ENCODE measurements around the gene KLHL22. TPM values are rescaled to one million over a fixed set of nuclear protein-coding genes. Genes with fewer than 3 reads are reported as not detected.

The KLHL22 gene
- total RNA-seq, 4 donors from 2014 or later = 14.1 to 73.8 (median 42.7) TPM

GRCh38 chr22:20407829-20408228 is 87.8 kb downstream of the KLHL22 start:
- Histone ChIP-seq H3K4me3 (no peak overlapping the region), H3K27ac (no peak overlapping the region), H3K4me1 (no peaks in the 10 kb centered on the region), H3K36me3 (no peaks in the 10 kb centered on the region), H3K9me3 (no peaks in the 10 kb centered on the region), H3K27me3 (no peaks in the 10 kb centered on the region)
- no peak for DNase-seq
- no peak for TF ChIP-seq POLR2A (IDR thresholded peaks at IDR 0.05)
- TF ChIP-seq CTCF (IDR thresholded peaks at IDR 0.05) = no peak
- intact Hi-C loops (cut with DNase I; ENCODE audit: low total_unique reads) = no loop called here

- intact Hi-C loops (cut with DNase I; ENCODE audit: low total_unique reads) = no loop called here
- H3K36me3 ChIP-seq = no peaks in the 10 kb centered on the region
Observed at GRCh38 chr22:20406686-20407408, 88.7 kb downstream of the KLHL22 start.

GRCh38 chr22:20405931-20406685 is 89.5 kb downstream of the KLHL22 start:
- intact Hi-C loops (cut with DNase I; ENCODE audit: low total_unique reads) = no loop called here
- TF ChIP-seq POLR2A (IDR thresholded peaks at IDR 0.05) (no peak), CTCF (IDR thresholded peaks at IDR 0.05) (no peak)
- Histone ChIP-seq H3K36me3 (no peaks in the 10 kb centered on the region), H3K4me3 (no peak overlapping the region), H3K27ac (no peak overlapping the region), H3K4me1 (no peaks in the 10 kb centered on the region), H3K9me3 (no peaks in the 10 kb centered on the region), H3K27me3 (no peaks in the 10 kb centered on the region)
- DNase-seq = no peak

More at GRCh38 chr22:20406686-20407408, 88.7 kb downstream of the KLHL22 start:
- no peak overlapping the region for H3K27ac ChIP-seq
- H3K9me3 ChIP-seq = no peaks in the 10 kb centered on the region
- no peak for DNase-seq
- TF ChIP-seq CTCF (IDR thresholded peaks at IDR 0.05) (no peak), POLR2A (IDR thresholded peaks at IDR 0.05) (no peak)
- H3K27me3 ChIP-seq = no peaks in the 10 kb centered on the region
- H3K4me1 ChIP-seq = no peaks in the 10 kb centered on the region
- H3K4me3 ChIP-seq = no peak overlapping the region

GRCh38 chr22:20405291-20405930 is 90.2 kb downstream of the KLHL22 start:
- Histone ChIP-seq H3K9me3 (no peaks in the 10 kb centered on the region), H3K27ac (no peak overlapping the region), H3K27me3 (no peaks in the 10 kb centered on the region), H3K4me3 (no peak overlapping the region), H3K4me1 (no peaks in the 10 kb centered on the region), H3K36me3 (no peaks in the 10 kb centered on the region)
- no peak for DNase-seq
- no peak for TF ChIP-seq POLR2A (IDR thresholded peaks at IDR 0.05)
- no peak for TF ChIP-seq CTCF (IDR thresholded peaks at IDR 0.05)
- intact Hi-C loops (cut with DNase I; ENCODE audit: low total_unique reads) = no loop called here

GRCh38 chr22:20404881-20405280 is 90.7 kb downstream of the KLHL22 start:
- intact Hi-C loops (cut with DNase I; ENCODE audit: low total_unique reads) = no loop called here
- Histone ChIP-seq H3K4me1 (no peaks in the 10 kb centered on the region), H3K4me3 (no peak overlapping the region), H3K9me3 (no peaks in the 10 kb centered on the region), H3K27me3 (no peaks in the 10 kb centered on the region), H3K36me3 (no peaks in the 10 kb centered on the region), H3K27ac (no peak overlapping the region)
- DNase-seq = no peak
- TF ChIP-seq CTCF (IDR thresholded peaks at IDR 0.05) (no peak), POLR2A (IDR thresholded peaks at IDR 0.05) (no peak)

All from uterus (tissue), 4 donors.